Astrocyte (in vitro differentiated cells and primary cell): ENCODE results near the gene KCNQ1. TPM values are rescaled to one million over a fixed set of nuclear protein-coding genes. Genes with fewer than 3 reads are reported as not detected.

Source experiments
- DNase-seq: peaks from one replicate; pipeline ENCODE4 v3.0.0-alpha.2; 2010; ENCODE audit warnings: low read depth
- FAIRE-seq: peaks from 2 replicates; lab custom pipeline; 2011; peaks lifted over from hg19 to GRCh38; lab: Jason Lieb, UNC
- H2AFZ ChIP-seq: 2 replicates; pipeline ENCODE4 v1.6.0; 2012; ENCODE audit warnings: low read depth, low read length, inconsistent platforms
- H3K27ac ChIP-seq: 2 replicates; pipeline ENCODE4 v1.5.1; 2011; ENCODE audit warnings: low read depth, low read length, inconsistent platforms
- H3K27me3 ChIP-seq: 2 replicates; pipeline ENCODE4 v1.6.0; 2011; ENCODE audit warnings: low read length, inconsistent platforms; ENCODE audit not compliant: insufficient read depth
- H3K36me3 ChIP-seq: 2 replicates; pipeline ENCODE4 v1.5.1; 2011; ENCODE audit warnings: low read length, inconsistent platforms; ENCODE audit not compliant: insufficient read depth
- H3K4me1 ChIP-seq: 2 replicates; pipeline ENCODE4 v1.5.1; 2011; ENCODE audit warnings: low read length, inconsistent platforms; ENCODE audit not compliant: insufficient read depth
- H3K4me2 ChIP-seq: 2 replicates; pipeline ENCODE4 v1.6.0; 2012; ENCODE audit warnings: low read length, inconsistent platforms
- H3K4me3 ChIP-seq: 2 replicates; pipeline ENCODE4 v1.5.1; 2011; ENCODE audit warnings: low read depth, mild to moderate bottlenecking, low read length, inconsistent platforms; ENCODE audit not compliant: insufficient read depth
- H3K79me2 ChIP-seq: 2 replicates; pipeline ENCODE4 v1.6.0; 2012; ENCODE audit warnings: mild to moderate bottlenecking, low read length, inconsistent platforms; ENCODE audit not compliant: insufficient read depth
- H3K9ac ChIP-seq: 2 replicates; pipeline ENCODE4 v1.6.0; 2012; ENCODE audit warnings: mild to moderate bottlenecking, low read length, inconsistent platforms
- H3K9me3 ChIP-seq: 2 replicates; pipeline ENCODE4 v1.5.1; 2012; ENCODE audit warnings: low read depth, mild to moderate bottlenecking, low read length, inconsistent platforms; ENCODE audit not compliant: insufficient read depth
- H4K20me1 ChIP-seq: 2 replicates; pipeline ENCODE4 v1.6.0; 2012; ENCODE audit warnings: low read length, inconsistent platforms; ENCODE audit not compliant: insufficient read depth
- H3K27ac Mint-ChIP-seq: one replicate; pipeline ENCODE4 v1.8.0; 2021; ENCODE audit warnings: mild to moderate bottlenecking, mixed read lengths; ENCODE audit not compliant: unreplicated experiment
- H3K27me3 Mint-ChIP-seq: one replicate; pipeline ENCODE4 v1.8.0; 2021; ENCODE audit warnings: low read depth, mixed read lengths; ENCODE audit not compliant: unreplicated experiment
- H3K36me3 Mint-ChIP-seq: one replicate; pipeline ENCODE4 v1.8.0; 2021; ENCODE audit warnings: low read depth, mixed read lengths; ENCODE audit not compliant: unreplicated experiment
- H3K4me1 Mint-ChIP-seq: one replicate; pipeline ENCODE4 v1.8.0; 2021; ENCODE audit warnings: low read depth, mixed read lengths; ENCODE audit not compliant: unreplicated experiment
- H3K4me3 Mint-ChIP-seq: one replicate; pipeline ENCODE4 v1.8.0; 2021; ENCODE audit warnings: mild to moderate bottlenecking, moderate library complexity, mixed read lengths; ENCODE audit not compliant: unreplicated experiment
- H3K9me3 Mint-ChIP-seq: one replicate; pipeline ENCODE4 v1.8.0; 2021; ENCODE audit warnings: mild to moderate bottlenecking, mixed read lengths; ENCODE audit not compliant: unreplicated experiment
- CTCF ChIP-seq: IDR thresholded peaks from 2 replicates; pipeline ENCODE4 v1.5.1; 2011; ENCODE audit warnings: low read depth, mild to moderate bottlenecking, inconsistent platforms, low read length, moderate library complexity; ENCODE audit not compliant: insufficient read depth
- EZH2 ChIP-seq: IDR thresholded peaks from 2 replicates; pipeline ENCODE4 v1.6.1; 2012; ENCODE audit warnings: mild to moderate bottlenecking, low read length, inconsistent platforms; ENCODE audit not compliant: insufficient read depth
- total RNA-seq: library from RNA; stranded (reverse); gene quantifications from 2 replicates; pipeline ENCODE4 v1.2.1, GENCODE V29; 2021

Gene KCNQ1
- total RNA-seq, 1 donor from 2014 or later: not detected

- H3K36me3 Mint-ChIP-seq: no peaks in the 10 kb centered on the region
- H3K9me3 ChIP-seq: peaks cover 4% of the 10 kb centered on the region
- peaks cover 72% of the 10 kb centered on the region for H3K27me3 Mint-ChIP-seq
- H4K20me1 ChIP-seq: no peaks in the 10 kb centered on the region
- H3K27ac ChIP-seq: no peak overlapping the region
- H3K4me1 Mint-ChIP-seq: no peaks in the 10 kb centered on the region
- H3K4me1 ChIP-seq: no peaks in the 10 kb centered on the region
- DNase-seq (no peak), FAIRE-seq (no peak)
- H2AFZ ChIP-seq: no peak overlapping the region
- no peak overlapping the region for H3K27ac Mint-ChIP-seq
- H3K4me2 ChIP-seq: no peak overlapping the region
- peaks cover 2% of the 10 kb centered on the region for H3K9me3 Mint-ChIP-seq
- no peak overlapping the region for H3K4me3 ChIP-seq
- H3K36me3 ChIP-seq: no peaks in the 10 kb centered on the region
- H3K4me3 Mint-ChIP-seq: no peak overlapping the region
- H3K27me3 ChIP-seq: peaks cover 19% of the 10 kb centered on the region
- no peaks in the 10 kb centered on the region for H3K79me2 ChIP-seq
- TF ChIP-seq CTCF (no peak), EZH2 (no peak)
- no peak overlapping the region for H3K9ac ChIP-seq
Observed at GRCh38 chr11:2447951-2448650, 3.3 kb downstream of the KCNQ1 start.

GRCh38 chr11:2448661-2449547 is 4.1 kb downstream of the KCNQ1 start:
- peaks cover 14% of the 10 kb centered on the region for H3K27me3 ChIP-seq
- Mint-ChIP-seq H3K27ac (no peak overlapping the region), H3K27me3 (peaks cover 74% of the 10 kb centered on the region), H3K4me3 (no peak overlapping the region), H3K4me1 (no peaks in the 10 kb centered on the region), H3K36me3 (no peaks in the 10 kb centered on the region), H3K9me3 (peaks cover 2% of the 10 kb centered on the region)
- H4K20me1 ChIP-seq: no peaks in the 10 kb centered on the region
- H3K4me2 ChIP-seq: no peak overlapping the region
- no peaks in the 10 kb centered on the region for H3K4me1 ChIP-seq
- TF ChIP-seq CTCF (no peak), EZH2 (no peak)
- FAIRE-seq: no peak
- H3K9me3 ChIP-seq: no peaks in the 10 kb centered on the region
- H3K79me2 ChIP-seq: no peaks in the 10 kb centered on the region
- no peak overlapping the region for H3K4me3 ChIP-seq
- no peaks in the 10 kb centered on the region for H3K36me3 ChIP-seq
- H3K27ac ChIP-seq: no peak overlapping the region
- DNase-seq: no peak
- no peak overlapping the region for H2AFZ ChIP-seq
- no peak overlapping the region for H3K9ac ChIP-seq
